Measurements from ENCODE around the gene EBF3. TPM values are rescaled to one million over a fixed set of nuclear protein-coding genes. Genes with fewer than 3 reads are reported as not detected.
"Not testable (repeated sequence)": the region's sequence is repeated elsewhere in the genome, so short reads cannot be mapped to it uniquely, and the experiment has no call there.

EBF3 gene
- total RNA-seq, 4 donors from 2014 or later = 2.5 to 4.9 (median 4.6) TPM

- TF ChIP-seq POLR2AphosphoS5 (IDR thresholded peaks at IDR 0.05) (no peak), POLR2A (IDR thresholded peaks at IDR 0.05) (no peak), EP300 (IDR thresholded peaks at IDR 0.05) (no peak)
- Histone ChIP-seq H3K27ac (no peak overlapping the region), H3K9me3 (no peaks in the 10 kb centered on the region), H3K27me3 (peaks cover 4% of the 10 kb centered on the region), H3K4me1 (no peaks in the 10 kb centered on the region), H3K36me3 (no peaks in the 10 kb centered on the region), H3K4me3 (no peak overlapping the region)
- no peak for ATAC-seq
- WGBS, 2 donors (ENCODE audit: low coverage in 1 of 2) = 77% methylated on average over 4 to 11 of the region's 29 CpGs
Measured at GRCh38 chr10:129926066-129927055, 37.7 kb downstream of the EBF3 start.

- no peaks in the 10 kb centered on the region for H3K36me3 ChIP-seq
Measured at GRCh38 chr10:129924375-129925085, 39.5 kb downstream of the EBF3 start.

GRCh38 chr10:129922598-129923123 lies 41.4 kb downstream of the EBF3 start:
- no peak overlapping the region for H3K27ac ChIP-seq
- TF ChIP-seq EP300 (IDR thresholded peaks at IDR 0.05) = no peak
- no peak for TF ChIP-seq POLR2AphosphoS5 (IDR thresholded peaks at IDR 0.05)
- TF ChIP-seq POLR2A (IDR thresholded peaks at IDR 0.05) = no peak
- no peak for TF ChIP-seq CTCF (IDR thresholded peaks at IDR 0.05)
- no peaks in the 10 kb centered on the region for H3K9me3 ChIP-seq
- 86 to 92% methylated on average over 5 to 10 of the region's 18 CpGs for WGBS, 2 donors (ENCODE audit: low coverage in 1 of 2)
- peaks cover 4% of the 10 kb centered on the region for H3K27me3 ChIP-seq
- no peak overlapping the region for H3K4me3 ChIP-seq
- no peaks in the 10 kb centered on the region for H3K4me1 ChIP-seq
- ATAC-seq = no peak
- H3K36me3 ChIP-seq = no peaks in the 10 kb centered on the region

More at GRCh38 chr10:129924375-129925085, 39.5 kb downstream of the EBF3 start:
- TF ChIP-seq EP300 (IDR thresholded peaks at IDR 0.05) (no peak), POLR2AphosphoS5 (IDR thresholded peaks at IDR 0.05) (no peak), CTCF (IDR thresholded peaks at IDR 0.05) (no peak), POLR2A (IDR thresholded peaks at IDR 0.05) (no peak)
- no peak for ATAC-seq
- Histone ChIP-seq H3K4me1 (no peaks in the 10 kb centered on the region), H3K4me3 (no peak overlapping the region), H3K9me3 (no peaks in the 10 kb centered on the region), H3K27ac (no peak overlapping the region), H3K27me3 (peaks cover 4% of the 10 kb centered on the region)
- WGBS, 2 donors (ENCODE audit: low coverage in 1 of 2) = 85 to 86% methylated on average over 13 to 14 of the region's 16 CpGs

- 72 to 100% methylated on average over 1 to 2 of the region's 16 CpGs for WGBS, 2 donors (ENCODE audit: low coverage in 1 of 2)
- H3K9me3 ChIP-seq = no peaks in the 10 kb centered on the region
- H3K27me3 ChIP-seq = peaks cover 4% of the 10 kb centered on the region
- no peak overlapping the region for H3K4me3 ChIP-seq
- H3K4me1 ChIP-seq = no peaks in the 10 kb centered on the region
- no peaks in the 10 kb centered on the region for H3K36me3 ChIP-seq
- ATAC-seq = no peak
- no peak for TF ChIP-seq POLR2AphosphoS5 (IDR thresholded peaks at IDR 0.05)
- no peak for TF ChIP-seq POLR2A (IDR thresholded peaks at IDR 0.05)
- no peak overlapping the region for H3K27ac ChIP-seq
Measured at GRCh38 chr10:129921801-129922597, 42.1 kb downstream of the EBF3 start.

- H3K9me3 ChIP-seq = no peaks in the 10 kb centered on the region
- TF ChIP-seq POLR2AphosphoS5 (IDR thresholded peaks at IDR 0.05) (no peak), POLR2A (IDR thresholded peaks at IDR 0.05) (no peak), CTCF (IDR thresholded peaks at IDR 0.05) (no peak), EP300 (IDR thresholded peaks at IDR 0.05) (no peak)
- H3K4me3 ChIP-seq = no peak overlapping the region
- H3K36me3 ChIP-seq = no peaks in the 10 kb centered on the region
- H3K4me1 ChIP-seq = no peaks in the 10 kb centered on the region
- WGBS, 2 donors (ENCODE audit: low coverage in 1 of 2) = 79% methylated on average over 11 of the region's 18 CpGs; no CpG with 5 or more reads in 1 of the 2 donors
- H3K27ac ChIP-seq = no peak overlapping the region
- peaks cover 4% of the 10 kb centered on the region for H3K27me3 ChIP-seq
- ATAC-seq = no peak
Measured at GRCh38 chr10:129921065-129921670, 42.9 kb downstream of the EBF3 start.

- H3K4me3 ChIP-seq, H3K27ac ChIP-seq, H3K36me3 ChIP-seq, H3K9me3 ChIP-seq, H3K27me3 ChIP-seq, H3K4me1 ChIP-seq, ATAC-seq: not testable (repeated sequence)
- WGBS, 2 donors (ENCODE audit: low coverage in 1 of 2) = 100% methylated on average over 2 of the region's 18 CpGs; no CpG with 5 or more reads in 1 of the 2 donors
Measured at GRCh38 chr10:129920187-129920586, 43.9 kb downstream of the EBF3 start.
